GM12878 (cell line): Measurements from ENCODE around the gene TRIM39. TPM values are rescaled to one million over a fixed set of nuclear protein-coding genes. Genes with fewer than 3 reads are reported as not detected.

Experiments
- CBX3 ChIP-seq: fragments of 200-600 bp; sonication (generic); IDR thresholded peaks from 2 replicates; pipeline ENCODE4 v1.6.1; 2016; ENCODE audit warnings: low read depth, borderline replicate concordance
- CHD4 ChIP-seq: fragments of 200-600 bp; sonication (generic); IDR thresholded peaks from 2 replicates; pipeline ENCODE4 v1.6.1; 2016; ENCODE audit warnings: mild to moderate bottlenecking
- NFYB ChIP-seq: IDR thresholded peaks from 2 replicates; pipeline ENCODE4 v1.6.1; 2011; ENCODE audit warnings: low read depth, mild to moderate bottlenecking, low read length, improper control_type of control experiment, moderate library complexity; ENCODE audit not compliant: insufficient read depth
- PAX8 ChIP-seq: fragments of 450-650 bp; IDR thresholded peaks from 2 replicates; pipeline ENCODE4 v1.6.1; 2017; ENCODE audit warnings: mild to moderate bottlenecking, moderate library complexity
- POLR2AphosphoS2 ChIP-seq: IDR thresholded peaks from 2 replicates; pipeline ENCODE4 v1.6.1; 2011; ENCODE audit warnings: low read depth, mild to moderate bottlenecking, low read length, improper control_type of control experiment, moderate library complexity
- SIX5 ChIP-seq: IDR thresholded peaks from 2 replicates; pipeline ENCODE4 v1.6.1; 2011; ENCODE audit warnings: mild to moderate bottlenecking, low read depth, low read length, moderate library complexity; ENCODE audit not compliant: severe bottlenecking
- ZNF207 ChIP-seq: fragments of 450-650 bp; IDR thresholded peaks from 2 replicates; pipeline ENCODE4 v1.6.1; 2014; ENCODE audit warnings: antibody characterized with exemption, mild to moderate bottlenecking, borderline replicate concordance
- polyA plus RNA-seq, 11 experiments: library from polyadenylated mRNA; depleted of rRNA in 4 of 11; unstranded in 6 of 11; stranded (reverse) in 5 of 11; fragments of >200 nt; fragmentation: Nextera tagmentation in 4 of 11; fragmentation: Illumina TruSeq in 1 of 11; extraction: Ambion mirVana in 4 of 11; extraction: Trizol in 1 of 11; gene quantifications; 1 replicate in 1 of 11; 2 replicates in 10 of 11; pipeline versions ENCODE4 v1.2.1 to v1.2.3, GENCODE V29; 2011 to 2016; ENCODE audit warnings: inconsistent platforms in 2 of 11, missing spikeins in 2 of 11, low read depth in 1 of 11
- total RNA-seq, 4 experiments: library from RNA; depleted of rRNA in 3 of 4; stranded (reverse); fragments of >200 nt in 3 of 4; fragmentation: Illumina TruSeq in 1 of 4; extraction: Trizol in 1 of 4; gene quantifications; 2 replicates each; pipeline versions ENCODE4 v1.2.1 to v1.2.3, GENCODE V29; 2013 to 2021
- TF ChIP-seq, protein P1 (sequence below): fragments of 450-650 bp; IDR thresholded peaks from 2 replicates; pipeline ENCODE4 v1.6.1; 2017; ENCODE audit warnings: mild to moderate bottlenecking, low read depth, inconsistent platforms; ENCODE audit not compliant: poor library complexity, severe bottlenecking
- TF ChIP-seq, protein P2 (sequence below): fragments of 450-650 bp; IDR thresholded peaks from 2 replicates; pipeline ENCODE4 v1.6.1; 2016; ENCODE audit warnings: mild to moderate bottlenecking

TRIM39 gene
- total and polyA plus RNA-seq, 10 of the 15 experiments (the other 5 are each of a cell fraction or from before 2014, with no cell fraction given), result 3.0 to 11.9 (median 8.8) TPM

GRCh38 chr6:30322527-30323501 is 3.9 kb upstream of the TRIM39 start (continued):
- TF ChIP-seq, protein P1, sequence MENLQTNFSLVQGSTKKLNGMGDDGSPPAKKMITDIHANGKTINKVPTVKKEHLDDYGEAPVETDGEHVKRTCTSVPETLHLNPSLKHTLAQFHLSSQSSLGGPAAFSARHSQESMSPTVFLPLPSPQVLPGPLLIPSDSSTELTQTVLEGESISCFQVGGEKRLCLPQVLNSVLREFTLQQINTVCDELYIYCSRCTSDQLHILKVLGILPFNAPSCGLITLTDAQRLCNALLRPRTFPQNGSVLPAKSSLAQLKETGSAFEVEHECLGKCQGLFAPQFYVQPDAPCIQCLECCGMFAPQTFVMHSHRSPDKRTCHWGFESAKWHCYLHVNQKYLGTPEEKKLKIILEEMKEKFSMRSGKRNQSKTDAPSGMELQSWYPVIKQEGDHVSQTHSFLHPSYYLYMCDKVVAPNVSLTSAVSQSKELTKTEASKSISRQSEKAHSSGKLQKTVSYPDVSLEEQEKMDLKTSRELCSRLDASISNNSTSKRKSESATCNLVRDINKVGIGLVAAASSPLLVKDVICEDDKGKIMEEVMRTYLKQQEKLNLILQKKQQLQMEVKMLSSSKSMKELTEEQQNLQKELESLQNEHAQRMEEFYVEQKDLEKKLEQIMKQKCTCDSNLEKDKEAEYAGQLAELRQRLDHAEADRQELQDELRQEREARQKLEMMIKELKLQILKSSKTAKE, result no peak
- TF ChIP-seq SIX5, result no peak
- no peak for TF ChIP-seq PAX8
- TF ChIP-seq POLR2AphosphoS2, result no peak
- TF ChIP-seq CBX3, result no peak
- TF ChIP-seq NFYB, result 0 out of 2 replicates have a peak, but pooled peaks have one; percentile 10
- no peak for TF ChIP-seq ZNF207
- TF ChIP-seq CHD4, result no peak
- TF ChIP-seq, protein P2, sequence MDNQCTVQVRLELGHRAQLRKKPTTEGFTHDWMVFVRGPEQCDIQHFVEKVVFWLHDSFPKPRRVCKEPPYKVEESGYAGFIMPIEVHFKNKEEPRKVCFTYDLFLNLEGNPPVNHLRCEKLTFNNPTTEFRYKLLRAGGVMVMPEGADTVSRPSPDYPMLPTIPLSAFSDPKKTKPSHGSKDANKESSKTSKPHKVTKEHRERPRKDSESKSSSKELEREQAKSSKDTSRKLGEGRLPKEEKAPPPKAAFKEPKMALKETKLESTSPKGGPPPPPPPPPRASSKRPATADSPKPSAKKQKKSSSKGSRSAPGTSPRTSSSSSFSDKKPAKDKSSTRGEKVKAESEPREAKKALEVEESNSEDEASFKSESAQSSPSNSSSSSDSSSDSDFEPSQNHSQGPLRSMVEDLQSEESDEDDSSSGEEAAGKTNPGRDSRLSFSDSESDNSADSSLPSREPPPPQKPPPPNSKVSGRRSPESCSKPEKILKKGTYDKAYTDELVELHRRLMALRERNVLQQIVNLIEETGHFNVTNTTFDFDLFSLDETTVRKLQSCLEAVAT, result peak; percentile 93
- TF ChIP-seq, all 136 proteins: peak for 5
